OCI-LY3 (cell line): ENCODE results near the gene LAMA3.

ENCODE experiments used
- EZH2phosphoT487 ChIP-seq: fragments of 200-600 bp; shearing (Covaris generic); IDR thresholded peaks from 2 replicates; pipeline ENCODE4 v1.6.1; 2018; ENCODE audit warnings: antibody characterized with exemption, mixed run types, low read depth
- TF ChIP-seq, protein P1 (sequence below): fragments of 200-600, 300-600 bp; sonication (generic); IDR thresholded peaks from 2 replicates; pipeline ENCODE4 v1.5.1; 2014; ENCODE audit warnings: antibody characterized with exemption, low read length, low read depth

DNA sequence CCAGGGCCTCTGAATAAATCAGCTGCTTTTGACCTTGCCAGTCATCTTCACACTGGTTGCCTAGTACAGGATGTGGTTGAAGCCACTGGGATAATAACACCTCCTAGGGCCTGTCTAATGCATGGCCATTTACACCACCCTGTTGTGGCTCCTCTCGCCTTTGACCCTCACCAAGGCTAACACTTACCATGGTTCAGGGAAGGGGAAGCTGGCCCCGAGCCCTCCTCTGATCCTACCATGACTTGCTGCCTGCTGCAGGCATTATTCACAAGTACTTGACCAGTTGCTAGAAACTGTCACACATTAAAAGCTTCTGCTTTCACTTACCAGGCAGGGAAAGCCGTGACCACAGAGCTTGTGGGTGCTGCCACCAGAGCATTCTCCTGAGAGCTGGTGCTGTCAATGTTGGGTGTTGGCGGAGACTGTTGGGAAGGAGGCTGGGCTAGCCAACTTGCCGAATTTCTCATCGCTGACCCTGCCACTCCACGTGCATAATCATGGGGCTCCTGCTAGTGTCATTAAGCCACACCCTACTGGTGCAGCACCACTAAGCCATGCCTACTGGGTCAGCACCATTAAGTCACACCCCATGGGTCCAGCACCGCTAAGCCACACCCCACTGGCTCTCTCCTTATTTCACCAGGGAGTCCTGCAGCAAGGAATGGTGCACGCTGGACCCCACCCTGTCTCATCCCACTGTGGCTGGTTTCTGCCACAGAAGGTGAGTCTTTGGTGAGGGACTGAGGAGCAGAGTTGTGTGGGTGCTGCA, 278.3 kb downstream of the LAMA3 start:
- TF ChIP-seq, protein P1, sequence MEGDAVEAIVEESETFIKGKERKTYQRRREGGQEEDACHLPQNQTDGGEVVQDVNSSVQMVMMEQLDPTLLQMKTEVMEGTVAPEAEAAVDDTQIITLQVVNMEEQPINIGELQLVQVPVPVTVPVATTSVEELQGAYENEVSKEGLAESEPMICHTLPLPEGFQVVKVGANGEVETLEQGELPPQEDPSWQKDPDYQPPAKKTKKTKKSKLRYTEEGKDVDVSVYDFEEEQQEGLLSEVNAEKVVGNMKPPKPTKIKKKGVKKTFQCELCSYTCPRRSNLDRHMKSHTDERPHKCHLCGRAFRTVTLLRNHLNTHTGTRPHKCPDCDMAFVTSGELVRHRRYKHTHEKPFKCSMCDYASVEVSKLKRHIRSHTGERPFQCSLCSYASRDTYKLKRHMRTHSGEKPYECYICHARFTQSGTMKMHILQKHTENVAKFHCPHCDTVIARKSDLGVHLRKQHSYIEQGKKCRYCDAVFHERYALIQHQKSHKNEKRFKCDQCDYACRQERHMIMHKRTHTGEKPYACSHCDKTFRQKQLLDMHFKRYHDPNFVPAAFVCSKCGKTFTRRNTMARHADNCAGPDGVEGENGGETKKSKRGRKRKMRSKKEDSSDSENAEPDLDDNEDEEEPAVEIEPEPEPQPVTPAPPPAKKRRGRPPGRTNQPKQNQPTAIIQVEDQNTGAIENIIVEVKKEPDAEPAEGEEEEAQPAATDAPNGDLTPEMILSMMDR: no peak
- no peak for TF ChIP-seq EZH2phosphoT487
